HG03108 (cell line): ENCODE results near the gene PPL.
"Not testable (repeated sequence)": the region's sequence is repeated elsewhere in the genome, so short reads cannot be mapped to it uniquely, and the experiment has no call there.

Experiments
- ATAC-seq: cut with Tn5 transposase; IDR thresholded peaks from one replicate; pipeline ENCODE4 v1.9.1; 2021; ENCODE audit warnings: moderate library complexity; ENCODE audit not compliant: unreplicated experiment

PPL gene

GRCh38 chr16:4936181-4936990 lies 562 bp downstream of the PPL start:
- ATAC-seq: no peak

- ATAC-seq: no peak
Observed at GRCh38 chr16:4935241-4935855, 1.6 kb downstream of the PPL start.

GRCh38 chr16:4934591-4934990 lies 2.4 kb downstream of the PPL start:
- ATAC-seq: no peak

- ATAC-seq: no peak
Observed at GRCh38 chr16:4933871-4934395, 3.0 kb downstream of the PPL start.

GRCh38 chr16:4933433-4933832 lies 3.5 kb downstream of the PPL start:
- ATAC-seq: no peak

- no peak for ATAC-seq
Observed at GRCh38 chr16:4931381-4931780, 5.6 kb downstream of the PPL start.

GRCh38 chr16:4929619-4930018 lies 7.3 kb downstream of the PPL start:
- ATAC-seq: not testable (repeated sequence)

- no peak for ATAC-seq
Observed at GRCh38 chr16:4928227-4928626, 8.7 kb downstream of the PPL start.

GRCh38 chr16:4927661-4928060 lies 9.3 kb downstream of the PPL start:
- ATAC-seq: no peak

GRCh38 chr16:4926928-4927327 lies 10.0 kb downstream of the PPL start:
- ATAC-seq: no peak

GRCh38 chr16:4925791-4926190 lies 11.2 kb downstream of the PPL start:
- ATAC-seq: no peak

- ATAC-seq: no peak
Observed at GRCh38 chr16:4925293-4925607, 11.7 kb downstream of the PPL start.

GRCh38 chr16:4924593-4925292 lies 12.2 kb downstream of the PPL start:
- ATAC-seq: no peak

GRCh38 chr16:4923853-4924252 lies 13.1 kb downstream of the PPL start:
- no peak for ATAC-seq

GRCh38 chr16:4922721-4923342 lies 14.1 kb downstream of the PPL start:
- ATAC-seq: no peak

- ATAC-seq: no peak
Observed at GRCh38 chr16:4920826-4921225, 16.1 kb downstream of the PPL start.

GRCh38 chr16:4918781-4919251 lies 18.1 kb downstream of the PPL start:
- ATAC-seq: no peak

- ATAC-seq: no peak
Observed at GRCh38 chr16:4917117-4917516, 19.8 kb downstream of the PPL start.

GRCh38 chr16:4915226-4915761 lies 21.7 kb downstream of the PPL start:
- ATAC-seq: no peak

- ATAC-seq: no peak
Observed at GRCh38 chr16:4914528-4915225, 22.3 kb downstream of the PPL start.
